ENCODE results near the gene HOXC10.

Gene HOXC10

GRCh38 chr12:53997204-53998109, 12.5 kb downstream of the HOXC10 start:
- no peak overlapping the region for H3K27ac ChIP-seq
- TF ChIP-seq CTCF (conservative IDR thresholded peaks at IDR 0.05), result no peak

GRCh38 chr12:53998110-53998899, 13.4 kb downstream of the HOXC10 start:
- TF ChIP-seq CTCF (conservative IDR thresholded peaks at IDR 0.05), result no peak
- H3K27ac ChIP-seq, result peak overlapping the region; percentile 94

- peak overlapping the region; percentile 94 for H3K27ac ChIP-seq
- TF ChIP-seq CTCF (conservative IDR thresholded peaks at IDR 0.05), result no peak
Observed at GRCh38 chr12:53998900-53999236, 13.9 kb downstream of the HOXC10 start.

- peak overlapping the region; percentile 94 for H3K27ac ChIP-seq
- TF ChIP-seq CTCF (conservative IDR thresholded peaks at IDR 0.05), result no peak
Observed at GRCh38 chr12:53999559-54000115, 14.7 kb downstream of the HOXC10 start.

GRCh38 chr12:54000116-54001114, 15.5 kb downstream of the HOXC10 start, which contains the start of gene HOXC9:
Gene HOXC9 (plus strand): TSS chr12:54000161. CDS start chr12:54000189, 28 bp downstream.
- peak within 1 kb of the TSS; percentile 94 for H3K27ac ChIP-seq
- no peak for TF ChIP-seq CTCF (conservative IDR thresholded peaks at IDR 0.05)

- no peak for TF ChIP-seq CTCF (conservative IDR thresholded peaks at IDR 0.05)
- H3K27ac ChIP-seq, result no peak overlapping the region
Observed at GRCh38 chr12:54001283-54002187, 16.6 kb downstream of the HOXC10 start.
